Astrocyte (in vitro differentiated cells and primary cell): Measurements from ENCODE around the gene SLC25A41.

Source experiments
- CTCF ChIP-seq: IDR thresholded peaks from 2 replicates; pipeline ENCODE4 v1.5.1; 2011; ENCODE audit warnings: low read depth, mild to moderate bottlenecking, inconsistent platforms, low read length, moderate library complexity; ENCODE audit not compliant: insufficient read depth
- EZH2 ChIP-seq: IDR thresholded peaks from 2 replicates; pipeline ENCODE4 v1.6.1; 2012; ENCODE audit warnings: mild to moderate bottlenecking, low read length, inconsistent platforms; ENCODE audit not compliant: insufficient read depth

- TF ChIP-seq CTCF (no peak), EZH2 (no peak)
Measured at GRCh38 chr19:6478815-6479214, 45.3 kb upstream of the SLC25A41 start.
